Hematopoietic multipotent progenitor cell treated with erythropoietin and hydrocortisone succinate and interleukin-3 and kit ligand, for 6 days (in vitro differentiated cells): ENCODE measurements around the gene PDE7B.
"Not testable (repeated sequence)": the region's sequence is repeated elsewhere in the genome, so short reads cannot be mapped to it uniquely, and the experiment has no call there.

Experiments
- DNase-seq: peaks from one replicate; pipeline ENCODE4 v3.0.0-alpha.2; 2015

Gene PDE7B

DNA sequence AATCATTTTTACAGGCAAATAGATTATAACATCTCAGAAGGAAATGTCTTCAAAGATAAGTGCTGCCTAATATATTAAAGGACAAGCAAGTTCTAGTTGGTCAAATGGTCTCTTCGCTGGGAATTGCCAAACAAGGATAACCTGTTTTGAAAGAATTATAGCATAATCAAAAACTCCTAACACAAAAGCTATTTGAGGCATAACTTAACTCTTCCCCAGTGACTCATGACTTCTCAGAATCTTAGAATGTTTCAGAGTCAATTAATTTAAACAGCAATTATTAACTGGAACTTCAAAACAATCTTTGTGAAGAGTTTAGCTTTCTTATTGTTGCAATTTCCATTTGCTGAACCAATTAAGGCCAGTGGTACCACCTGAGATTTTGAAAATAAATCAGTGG lies 272.0 kb downstream of the PDE7B start:
- no peak for DNase-seq

DNA sequence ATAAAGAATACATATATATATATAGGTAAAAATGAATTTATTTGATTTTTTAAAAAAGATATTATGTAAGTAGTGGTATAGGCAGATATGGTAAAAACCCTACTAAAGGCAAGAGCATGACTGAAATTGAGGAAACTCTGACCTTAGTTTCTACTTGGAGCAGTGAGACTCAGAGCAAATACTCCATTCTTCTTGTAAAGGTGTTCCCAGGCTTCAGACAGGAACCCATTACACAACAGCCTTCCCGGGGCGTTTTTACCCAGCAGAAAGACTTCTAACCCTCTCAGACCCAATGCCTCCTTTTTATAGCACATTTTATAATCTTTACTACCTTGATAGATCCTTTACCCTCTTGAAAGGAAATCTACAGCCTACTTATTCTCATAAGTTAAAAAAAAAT lies 274.1 kb downstream of the PDE7B start:
- no peak for DNase-seq

DNA sequence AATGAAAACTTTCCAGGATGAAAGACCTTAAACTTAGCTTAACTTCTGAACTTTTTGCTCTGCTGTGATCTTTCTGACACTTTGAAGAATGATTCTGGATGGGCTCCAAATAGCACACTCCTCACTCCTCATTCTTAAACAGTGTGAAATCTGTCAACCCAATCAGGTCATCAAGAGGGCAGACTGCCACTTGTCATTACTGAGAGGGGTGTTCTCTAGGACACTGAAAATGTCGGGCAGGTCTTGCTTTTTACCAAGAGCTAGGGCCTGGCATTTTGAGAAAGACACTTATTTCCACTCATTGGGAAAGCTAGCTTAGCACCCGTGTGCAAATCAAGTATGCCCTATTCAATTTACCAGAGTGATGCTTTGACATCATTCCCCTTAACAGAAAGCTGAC lies 276.4 kb downstream of the PDE7B start:
- no peak for DNase-seq

DNA sequence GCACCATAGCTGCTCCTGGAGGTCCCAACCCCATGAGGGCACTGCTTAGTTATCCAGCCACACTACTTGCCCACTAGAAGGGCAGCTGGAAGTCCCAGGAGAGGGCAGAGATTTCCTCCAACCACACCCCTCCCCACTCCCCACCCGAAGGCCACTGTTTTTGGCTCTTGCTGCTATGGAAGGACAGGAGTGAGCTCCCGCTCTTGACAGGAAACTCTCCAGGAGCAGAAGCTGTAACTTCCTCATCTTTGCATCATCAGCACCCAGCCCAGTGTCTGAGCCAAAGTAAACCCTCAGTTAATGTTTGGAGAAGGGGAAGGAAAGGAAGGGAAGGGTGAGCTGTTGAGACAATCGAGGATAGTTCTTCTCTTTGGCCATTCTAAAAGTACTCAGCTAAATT lies 277.9 kb downstream of the PDE7B start:
- no peak for DNase-seq

DNA sequence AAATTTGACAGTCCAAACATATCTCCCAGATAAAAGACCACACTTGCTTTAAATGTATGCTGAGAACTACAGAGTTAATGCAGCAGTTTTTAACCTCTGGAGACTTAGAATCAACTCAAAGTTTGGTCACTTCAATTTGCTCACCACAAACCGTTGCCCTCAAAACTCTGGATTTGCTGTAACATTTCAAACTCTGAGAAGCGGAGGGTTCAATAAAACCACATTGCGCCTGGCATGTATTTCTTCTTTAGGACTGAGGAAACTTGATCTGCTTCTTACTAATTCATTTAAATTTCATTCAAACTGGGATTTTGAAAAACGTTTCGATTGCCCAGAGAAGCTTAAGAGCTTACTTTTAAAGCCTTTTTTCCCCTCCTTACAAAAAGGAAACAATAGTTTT lies 282.8 kb downstream of the PDE7B start:
- no peak for DNase-seq

DNA sequence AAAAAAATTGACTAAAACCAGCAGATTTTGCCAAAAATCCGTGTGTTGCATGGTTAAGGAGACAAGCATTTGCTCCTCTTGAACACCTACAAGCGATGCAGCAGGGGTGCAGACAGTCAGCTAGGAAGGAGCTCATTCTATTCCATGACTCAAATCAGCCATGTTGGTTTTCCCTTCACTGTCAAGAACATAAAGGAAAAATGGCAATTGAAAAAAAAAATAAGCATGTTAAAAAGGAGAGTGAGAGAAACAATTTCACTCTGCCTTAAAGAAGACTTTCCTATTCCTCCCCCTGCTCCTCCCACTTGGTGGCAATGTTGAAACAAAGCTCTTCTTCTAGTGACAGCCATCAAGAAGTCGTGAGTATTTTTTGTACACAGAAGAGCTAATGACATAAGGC lies 283.2 kb downstream of the PDE7B start:
- DNase-seq: no peak

DNA sequence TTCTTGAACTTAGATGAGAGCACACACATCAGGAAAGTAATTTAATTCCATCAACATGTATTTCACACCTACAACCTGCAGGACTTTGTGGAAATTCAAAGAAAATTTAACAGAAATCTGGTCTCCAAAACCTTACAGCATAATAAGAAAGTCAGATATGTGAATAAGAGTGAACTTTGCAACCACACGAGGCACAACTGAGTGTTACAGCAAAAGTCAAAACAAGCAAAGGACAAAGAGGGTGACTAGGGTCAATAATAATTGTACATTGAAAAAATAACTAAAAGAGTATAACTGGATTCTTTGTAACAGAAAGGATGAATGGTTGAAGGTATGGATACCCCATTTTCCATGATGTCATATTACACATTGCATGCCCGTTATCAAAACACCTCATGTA lies 284.8 kb downstream of the PDE7B start:
- no peak for DNase-seq

DNA sequence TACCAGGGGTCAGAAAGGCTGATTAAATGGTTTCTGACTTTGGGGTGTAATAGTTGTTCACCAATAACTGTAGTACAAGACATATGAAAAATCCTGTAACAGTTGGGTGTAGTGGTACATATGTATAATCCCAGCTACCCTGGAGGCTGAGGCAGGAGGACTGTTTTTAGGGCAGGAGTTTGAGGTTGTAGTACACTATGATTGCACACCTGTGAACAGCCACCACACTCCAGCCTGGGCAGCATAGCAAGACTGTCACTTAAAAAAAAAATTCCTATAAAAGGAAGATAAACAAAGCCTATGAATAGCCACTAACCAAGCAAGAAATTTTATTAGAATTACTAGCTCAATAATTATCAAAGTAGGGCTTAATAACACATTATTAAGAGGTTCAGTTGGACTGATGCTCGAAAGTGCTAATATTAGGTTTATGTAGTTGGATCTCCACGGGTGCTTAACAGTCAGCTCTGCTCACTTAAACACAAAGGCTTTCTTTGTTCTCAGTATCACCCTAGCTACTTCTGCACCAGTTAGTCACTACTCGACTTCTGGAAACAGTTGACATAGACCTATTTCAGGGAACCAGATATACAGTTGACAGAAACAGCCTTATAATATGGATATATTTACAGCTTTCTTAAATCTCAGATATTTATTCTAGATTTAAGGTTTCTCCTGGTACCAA lies 285.6 kb downstream of the PDE7B start:
- no peak for DNase-seq

DNA sequence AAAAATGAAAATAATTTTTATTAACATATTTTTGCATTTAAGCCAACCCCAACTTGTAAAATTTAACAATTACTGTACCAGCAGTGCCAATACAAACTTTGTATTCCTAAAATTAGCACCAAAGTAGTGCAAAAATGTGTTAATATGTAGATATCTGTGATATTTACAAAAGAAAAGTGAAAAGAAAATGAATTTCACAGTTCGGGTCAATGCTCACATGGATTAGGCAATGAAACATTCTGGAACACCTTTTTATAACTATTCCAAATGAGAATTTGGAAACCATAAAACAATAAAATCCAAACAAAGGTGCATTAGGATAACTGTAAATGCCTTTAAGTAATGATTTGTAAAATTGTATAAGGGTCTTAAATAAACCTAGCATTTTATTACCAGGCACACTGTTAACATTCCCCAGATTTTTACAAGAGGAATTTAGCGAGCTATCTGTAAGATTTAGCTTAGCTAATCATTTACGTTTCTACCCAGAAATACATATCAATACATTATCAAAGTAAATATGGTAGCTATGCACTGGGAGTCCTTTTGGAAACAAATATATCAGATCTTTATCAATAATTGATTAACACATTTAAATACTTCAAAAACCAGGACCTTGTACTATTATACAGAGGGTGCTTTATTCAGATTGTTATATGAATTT lies 286.4 kb downstream of the PDE7B start:
- no peak for DNase-seq

DNA sequence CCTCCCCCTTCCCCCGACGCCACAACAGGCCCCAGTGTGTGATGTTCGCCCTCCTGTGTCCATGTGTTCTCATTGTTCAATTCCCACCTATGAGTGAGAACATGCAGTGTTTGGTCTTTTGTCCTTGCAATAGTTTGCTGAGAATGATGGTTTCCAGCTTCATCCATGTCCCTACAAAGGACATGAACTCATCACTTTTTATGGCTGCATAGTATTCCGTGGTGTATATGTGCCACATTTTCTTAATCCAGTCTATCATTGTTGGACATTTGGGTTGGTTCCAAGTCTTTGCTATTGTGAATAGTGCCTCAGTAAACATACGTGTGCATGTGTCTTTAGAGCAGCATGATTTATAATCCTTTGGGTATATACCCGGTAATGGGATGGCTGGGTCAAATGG lies 287.6 kb downstream of the PDE7B start:
- not testable (repeated sequence) for DNase-seq

DNA sequence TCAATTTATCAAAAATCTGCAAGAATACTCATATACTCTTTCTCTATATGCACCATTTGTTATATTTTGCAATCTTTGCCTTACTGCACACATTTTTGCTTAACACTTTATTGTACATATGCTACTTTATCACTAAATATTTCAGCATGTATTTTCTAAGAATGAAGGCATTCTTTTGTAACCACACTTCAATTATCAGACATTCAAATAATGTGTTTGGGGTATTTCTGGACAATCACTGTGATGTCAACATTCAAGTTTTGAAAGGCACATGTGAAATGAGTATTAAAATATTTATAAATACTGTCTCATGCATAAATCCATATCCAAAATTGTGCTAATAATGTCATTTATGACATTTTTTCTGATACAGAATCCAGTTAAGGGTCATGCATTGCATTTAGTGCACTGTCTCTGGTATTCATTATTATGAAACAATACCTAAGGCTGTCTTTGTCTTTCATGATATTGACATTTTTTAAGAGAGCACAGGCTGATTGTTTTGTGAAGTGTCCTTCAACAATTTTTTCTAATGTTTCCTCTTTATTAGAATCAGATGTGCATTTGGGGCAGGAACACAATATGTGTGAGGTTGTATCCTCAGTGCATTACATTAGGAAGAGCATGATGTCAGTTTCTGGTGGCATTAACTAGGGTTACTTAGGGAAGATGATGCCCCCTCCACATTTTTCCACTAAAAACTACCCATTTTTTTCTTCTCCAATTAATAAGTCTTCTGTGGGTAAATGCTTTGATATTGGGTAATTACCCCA lies 292.9 kb downstream of the PDE7B start:
- DNase-seq: no peak

DNA sequence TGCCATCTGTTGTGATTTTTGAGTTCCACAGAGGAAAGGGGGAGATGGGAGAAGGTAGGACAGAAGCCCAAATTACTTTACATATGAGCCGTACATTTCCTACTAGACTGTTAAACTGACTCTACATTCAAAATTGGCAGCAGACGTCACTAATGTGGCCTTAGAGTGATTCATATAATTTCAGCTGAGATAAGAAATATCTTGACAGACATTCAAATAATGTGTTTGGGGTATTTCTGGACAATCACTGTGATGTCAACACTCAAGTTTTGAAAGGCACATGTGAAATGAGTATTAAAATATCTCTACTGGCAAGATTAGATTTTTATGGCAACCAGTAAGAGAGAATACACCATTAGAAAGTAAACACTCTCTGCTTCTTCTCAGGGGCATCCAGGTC lies 294.6 kb downstream of the PDE7B start:
- no peak for DNase-seq

DNA sequence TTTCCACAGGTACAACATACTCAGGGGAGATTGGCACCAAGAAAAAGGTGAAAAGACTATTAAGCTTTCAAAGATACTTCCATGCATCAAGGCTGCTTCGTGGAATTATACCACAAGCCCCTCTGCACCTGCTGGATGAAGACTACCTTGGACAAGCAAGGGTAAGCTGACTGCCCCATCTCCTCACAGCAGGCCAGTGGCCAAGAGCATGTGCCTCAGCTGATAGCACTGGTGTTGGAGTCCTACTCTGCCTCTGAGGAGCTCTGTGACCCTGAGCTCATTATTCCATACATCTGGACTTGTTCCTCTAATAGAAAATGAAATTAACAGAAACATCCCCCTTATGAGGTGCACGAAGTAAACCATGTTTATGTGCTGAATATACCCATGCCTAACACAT lies 295.8 kb downstream of the PDE7B start:
- DNase-seq: no peak

DNA sequence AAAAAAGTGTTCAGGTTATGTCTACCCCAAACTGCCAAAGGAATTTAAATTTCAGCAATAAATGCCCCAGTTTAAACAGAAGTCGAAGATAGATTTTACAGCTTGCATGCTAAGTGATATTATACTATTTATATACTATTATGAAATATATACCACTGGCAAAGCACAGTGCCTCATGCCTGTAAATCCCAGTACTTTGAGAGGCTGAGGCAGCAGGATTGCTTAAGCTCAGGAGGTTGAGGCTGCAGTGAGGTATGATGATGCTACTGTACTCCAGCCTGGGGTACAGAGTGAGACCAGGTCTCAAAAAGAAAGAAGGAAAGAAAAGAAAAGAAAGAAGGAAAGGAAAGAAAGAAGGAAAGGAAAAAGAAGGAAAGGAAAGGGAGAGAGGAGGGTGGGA lies 296.6 kb downstream of the PDE7B start:
- DNase-seq: no peak

DNA sequence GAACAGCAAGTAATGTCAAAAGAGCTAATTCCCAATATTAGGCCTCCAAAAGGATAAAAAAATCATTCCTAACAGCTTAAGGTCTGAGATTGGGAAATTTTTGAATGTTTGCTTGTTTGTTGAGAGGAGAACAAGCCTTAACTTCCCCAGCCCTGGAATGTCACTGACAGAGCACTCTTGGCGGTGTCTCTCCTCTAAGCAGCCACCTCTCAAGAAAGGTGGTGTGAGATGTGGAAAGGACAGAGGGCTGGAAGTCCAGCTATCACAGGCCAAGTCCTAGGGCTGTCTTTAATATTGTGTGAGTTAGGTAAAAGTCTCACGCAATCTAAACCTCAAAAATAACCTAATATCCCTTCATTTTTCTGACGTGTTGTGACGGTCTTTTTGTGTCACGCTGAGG lies 297.0 kb downstream of the PDE7B start:
- no peak for DNase-seq

DNA sequence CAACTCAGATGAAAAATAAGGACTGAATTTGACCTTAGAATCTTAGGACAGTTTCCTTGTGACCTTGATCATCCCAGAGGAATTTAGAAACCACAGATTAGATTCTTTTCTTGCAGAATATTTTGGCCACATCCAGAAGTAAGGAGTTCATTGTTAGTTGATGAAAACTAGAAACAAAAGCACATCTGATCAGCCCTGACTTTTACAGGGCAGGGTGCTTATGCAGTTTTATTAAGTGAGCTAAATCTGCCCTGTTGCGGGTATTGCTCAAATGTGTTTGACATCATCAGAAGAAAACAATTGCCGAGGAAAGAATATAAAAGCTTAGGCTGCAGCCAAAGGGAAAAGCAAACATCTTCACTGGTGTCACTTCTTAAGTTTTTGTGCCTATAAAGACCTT lies 297.8 kb downstream of the PDE7B start:
- DNase-seq: no peak

DNA sequence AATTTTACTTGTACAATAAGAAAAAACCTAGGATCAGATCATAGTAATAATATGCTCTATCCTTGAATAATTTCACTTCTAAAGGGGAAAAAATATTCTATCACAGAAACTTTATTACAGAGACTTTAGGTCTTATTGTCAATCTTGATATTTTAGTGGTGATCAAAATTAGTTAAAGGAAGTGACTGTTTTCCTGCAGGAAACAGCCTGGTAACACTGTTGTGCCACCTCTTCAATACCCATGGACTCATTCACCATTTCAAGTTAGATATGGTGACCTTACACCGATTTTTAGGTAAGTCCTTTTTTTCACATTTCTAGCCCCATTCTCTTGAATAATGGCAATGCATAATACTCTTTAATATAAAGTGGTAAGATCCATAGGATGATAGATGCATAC lies 299.5 kb downstream of the PDE7B start:
- DNase-seq: no peak

DNA sequence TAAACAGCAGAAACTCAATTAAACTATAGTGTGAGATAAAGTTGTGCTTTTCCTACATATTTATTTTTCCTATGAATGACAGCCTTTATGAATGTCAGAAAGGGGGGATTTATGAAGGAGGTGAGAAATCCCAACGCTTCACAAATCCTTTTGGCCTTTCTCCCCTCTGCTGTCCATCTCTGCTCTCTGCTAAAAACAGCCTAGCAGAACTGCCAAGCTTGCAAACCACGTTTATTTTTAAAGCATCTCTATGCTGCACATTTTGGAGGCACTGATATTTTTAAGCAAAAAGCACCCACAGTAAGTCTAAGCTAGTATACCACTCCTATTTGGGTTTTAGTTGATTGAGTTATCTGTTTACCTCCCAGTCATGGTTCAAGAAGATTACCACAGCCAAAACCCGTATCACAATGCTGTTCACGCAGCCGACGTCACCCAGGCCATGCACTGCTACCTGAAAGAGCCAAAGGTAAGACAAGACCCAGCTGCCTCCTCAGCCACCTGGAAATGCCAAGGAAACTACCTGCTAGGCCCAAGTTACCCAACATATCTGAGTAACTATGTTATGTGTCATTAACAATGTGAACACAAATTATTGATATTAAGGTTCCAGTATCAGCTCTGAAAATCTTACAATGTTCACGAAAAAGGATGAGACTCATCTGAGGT lies 302.3 kb downstream of the PDE7B start:
- DNase-seq: no peak

DNA sequence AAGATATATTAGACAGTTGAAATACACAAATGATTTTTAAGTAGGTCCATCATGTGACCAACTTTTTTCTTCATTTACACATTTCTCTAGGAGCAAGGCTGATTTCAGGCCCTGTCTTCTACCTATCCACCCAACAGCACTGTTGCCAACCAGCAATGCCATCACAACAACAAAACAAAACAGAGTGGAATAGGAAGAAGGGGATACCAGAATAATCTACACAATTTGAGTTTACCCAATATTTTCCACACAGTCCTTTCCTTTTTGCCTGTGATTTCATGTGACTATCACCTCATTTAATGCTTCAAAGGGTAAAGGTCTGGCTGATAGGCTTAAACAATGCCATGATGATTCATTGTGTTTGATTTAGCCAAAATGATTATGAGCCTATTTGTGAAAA lies 303.7 kb downstream of the PDE7B start:
- no peak for DNase-seq

DNA sequence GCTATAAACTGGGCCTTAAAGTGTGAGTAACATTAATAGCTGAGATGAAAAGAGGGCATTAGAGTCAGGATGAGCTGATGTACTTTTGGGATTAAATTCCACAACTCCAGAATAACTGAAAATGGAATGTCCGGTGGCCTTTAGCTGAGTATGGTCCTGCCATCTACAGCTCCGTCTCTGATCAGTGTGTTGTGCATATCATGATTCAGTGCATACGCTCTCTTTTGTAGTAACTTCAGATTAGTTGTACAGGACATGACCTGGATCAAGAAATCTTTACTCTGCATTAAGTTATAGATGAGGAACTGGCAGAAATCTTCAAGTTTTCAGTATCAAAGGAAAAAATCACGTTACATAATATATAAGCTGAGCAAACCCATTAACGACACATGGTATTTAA lies 306.2 kb downstream of the PDE7B start:
- no peak for DNase-seq

DNA sequence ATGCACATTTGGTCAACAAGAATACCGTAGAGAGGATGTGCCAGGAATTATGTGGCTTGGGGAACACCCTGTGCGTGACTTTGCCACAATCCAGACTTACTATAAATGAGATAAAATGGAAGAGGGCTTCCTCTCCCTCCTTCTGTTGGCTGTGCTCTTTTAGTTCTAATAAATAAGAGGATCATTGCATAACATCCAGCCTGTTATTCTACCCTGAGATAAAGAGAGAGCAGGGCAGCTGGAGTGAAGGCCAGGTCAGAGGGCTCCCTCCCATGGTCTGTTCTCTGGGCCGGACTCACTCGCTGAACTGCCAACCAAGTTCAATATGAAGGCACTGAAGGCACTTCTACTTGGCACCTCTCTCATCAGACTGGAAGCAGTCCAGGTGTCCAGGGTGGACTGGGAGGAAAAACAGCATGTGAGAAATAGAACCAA lies 306.9 kb downstream of the PDE7B start:
- DNase-seq: no peak

DNA sequence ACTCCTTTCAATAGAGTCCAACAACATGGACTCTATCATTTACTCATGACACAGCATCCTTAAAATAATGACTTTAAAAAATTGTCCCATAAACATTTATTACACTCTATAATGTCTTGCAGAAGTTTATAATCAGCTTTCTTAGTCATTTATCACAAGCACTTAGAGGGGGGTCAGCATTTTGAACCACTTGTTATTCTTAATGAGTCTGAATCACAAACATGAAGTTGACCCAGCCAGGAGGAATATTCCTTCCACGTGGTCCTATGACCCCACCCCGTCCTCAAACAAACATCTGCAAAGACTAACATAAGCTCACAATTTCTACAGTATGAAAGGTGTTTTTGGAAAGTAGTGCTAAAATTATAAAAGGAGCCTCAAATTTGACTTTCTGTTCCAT lies 307.5 kb downstream of the PDE7B start:
- no peak for DNase-seq

DNA sequence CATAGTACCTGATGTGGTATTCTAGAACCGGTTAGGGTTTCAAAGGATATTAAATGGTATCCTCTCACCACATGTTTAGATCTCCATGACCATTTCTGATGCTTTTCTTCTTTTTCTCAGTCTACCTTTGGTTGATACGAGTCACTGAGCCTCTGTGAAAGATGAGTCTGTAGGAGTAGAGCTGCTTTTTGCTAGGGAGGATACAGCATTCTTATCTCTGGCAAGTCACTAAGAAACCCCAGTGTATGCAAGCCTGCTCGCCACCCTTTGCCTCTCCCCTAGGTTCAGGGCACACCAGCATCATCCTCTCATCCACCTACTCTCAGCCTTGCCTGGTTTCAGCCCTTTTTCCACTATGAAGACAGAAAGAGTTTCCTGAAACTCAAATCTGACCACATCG lies 308.7 kb downstream of the PDE7B start:
- DNase-seq: no peak

DNA sequence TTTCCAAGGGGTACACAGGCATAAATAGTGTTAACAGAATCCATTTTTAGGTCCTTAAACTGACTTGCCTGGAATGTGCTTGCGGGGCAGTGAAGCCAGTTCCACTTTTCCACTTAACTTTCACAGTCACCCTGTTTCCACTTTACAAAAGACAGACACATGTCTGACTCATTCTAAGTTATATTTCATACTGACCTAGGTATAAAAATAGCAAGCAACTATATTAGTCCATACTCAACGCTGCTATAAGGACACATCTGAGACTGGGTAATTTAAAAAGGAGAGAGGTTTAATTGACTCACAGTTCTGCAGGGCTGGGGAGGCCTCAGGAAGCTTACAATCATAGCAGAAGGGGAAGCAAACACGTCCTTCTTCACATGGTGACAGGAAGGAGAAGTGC lies 310.4 kb downstream of the PDE7B start:
- DNase-seq: no peak
